Esophagus squamous epithelium (tissue), 5 donors: Measurements from ENCODE around the gene PTGS2. TPM values are rescaled to one million over a fixed set of nuclear protein-coding genes. Genes with fewer than 3 reads are reported as not detected.
"Not testable (repeated sequence)": the region's sequence is repeated elsewhere in the genome, so short reads cannot be mapped to it uniquely, and the experiment has no call there.

Experiments
- DNase-seq: peaks from one replicate; lab custom pipeline; 2025; lab: John Stamatoyannopoulos, UW
- H3K27ac ChIP-seq, 4 donors: fragments of 200-600 bp; sonication (generic); one replicate each; pipeline ENCODE4 v1.5.1; 2016 to 2019; ENCODE audit warnings: mild to moderate bottlenecking in 1 of 4
- H3K27me3 ChIP-seq, 4 donors: fragments of 200-600 bp; sonication (generic); 1 replicate in 3 of 4; 2 replicates in 1 of 4; pipeline versions ENCODE4 v1.5.1 to v1.6.0; 2017 to 2021; ENCODE audit warnings: antibody characterized with exemption in 1 of 4
- H3K36me3 ChIP-seq, 3 donors: fragments of 200-600 bp; sonication (generic); one replicate each; pipeline ENCODE4 v1.5.1; 2016 to 2019
- H3K4me1 ChIP-seq, 3 donors: fragments of 200-600 bp; sonication (generic); one replicate each; pipeline ENCODE4 v1.5.1; 2017 to 2019
- H3K4me3 ChIP-seq, 4 donors: fragments of 200-600 bp; sonication (generic); 1 replicate in 3 of 4; 2 replicates in 1 of 4; pipeline ENCODE4 v1.5.1; 2016 to 2019; ENCODE audit warnings: mild to moderate bottlenecking in 2 of 4, moderate library complexity in 1 of 4
- H3K9me3 ChIP-seq, 3 donors: fragments of 200-600 bp; sonication (generic); one replicate each; pipeline ENCODE4 v1.5.1; 2016 to 2019
- CTCF ChIP-seq, 6 experiments: fragments of 450-650 bp in 4 of 6; fragments of 200-600 bp in 2 of 6; sonication (generic) in 2 of 6; IDR thresholded peaks; one replicate each; pipeline ENCODE4 v1.5.1; 2016 to 2019; ENCODE audit warnings: antibody characterized with exemption in 6 of 6, mild to moderate bottlenecking in 4 of 6, moderate library complexity in 4 of 6
- POLR2A ChIP-seq, 4 donors: fragments of 450-650 bp; IDR thresholded peaks; one replicate each; pipeline ENCODE4 v1.6.1; 2017; ENCODE audit warnings: antibody characterized with exemption in 4 of 4, mild to moderate bottlenecking in 4 of 4, moderate library complexity in 3 of 4
- WGBS, 2 donors: methylation state at CpG; one replicate each; pipeline ENCODE4 v1.1.5; 2018; 5-methylcytosine and 5-hydroxymethylcytosine counted together
- intact Hi-C: fragments of 100-400 bp; cut with DNase I; formaldehyde crosslinking; loops from one replicate; pipeline ENCODE4 v1.15.0; 2022
- total RNA-seq, 4 donors: library from RNA; depleted of rRNA; stranded (reverse); fragments of >200 nt; gene quantifications; one replicate each; pipeline ENCODE4 v1.1.0, GENCODE V29; 2016
- donor health status: DM: yes; HTN: yes; CAD: no.

Gene PTGS2
- total RNA-seq, 4 donors from 2014 or later, result 1.1 to 4.1 (median 2.0) TPM

GRCh38 chr1:186648613-186649012, 31.6 kb downstream of the PTGS2 start:
- H3K36me3 ChIP-seq, result no peaks in the 10 kb centered on the region
- H3K27me3 ChIP-seq, result no peaks in the 10 kb centered on the region
- no peak overlapping the region for H3K4me3 ChIP-seq
- TF ChIP-seq POLR2A (IDR thresholded peaks at IDR 0.05) (no peak), CTCF (IDR thresholded peaks at IDR 0.05) (no peak)
- H3K27ac ChIP-seq, result no peak overlapping the region
- H3K9me3 ChIP-seq, result no peaks in the 10 kb centered on the region
- WGBS, 2 donors, result 30 to 34% methylated on average over 4 of the region's 4 CpGs
- intact Hi-C loops, result no loop called here
- H3K4me1 ChIP-seq, result peaks cover 0 to 17% (median 7%) of the 10 kb centered on the region in 3 donors
- no peak for DNase-seq

- H3K9me3 ChIP-seq, H3K4me3 ChIP-seq: not testable (repeated sequence)
- WGBS, 2 donors, result 85 to 93% methylated on average over 4 of the region's 4 CpGs
Measured at GRCh38 chr1:186647985-186648384, 32.2 kb downstream of the PTGS2 start.

GRCh38 chr1:186643614-186644013, 36.6 kb downstream of the PTGS2 start:
- Histone ChIP-seq H3K9me3 (no peaks in the 10 kb centered on the region), H3K27me3 (no peaks in the 10 kb centered on the region), H3K4me1 (peaks cover 0 to 19% (median 7%) of the 10 kb centered on the region in 3 donors), H3K27ac (no peak overlapping the region), H3K4me3 (no peak overlapping the region), H3K36me3 (no peaks in the 10 kb centered on the region)
- 25 to 53% methylated on average over 2 of the region's 2 CpGs for WGBS, 2 donors
- no peak for TF ChIP-seq POLR2A (IDR thresholded peaks at IDR 0.05)
- TF ChIP-seq CTCF (IDR thresholded peaks at IDR 0.05), result no peak
- intact Hi-C loops, result no loop called here
- DNase-seq, result no peak

More at GRCh38 chr1:186647985-186648384, 32.2 kb downstream of the PTGS2 start:
- H3K27me3 ChIP-seq, DNase-seq, H3K36me3 ChIP-seq, intact Hi-C loops, H3K27ac ChIP-seq: not testable (repeated sequence)
- peaks cover 0 to 22% (median 7%) of the 10 kb centered on the region in 3 donors for H3K4me1 ChIP-seq

GRCh38 chr1:186637567-186637966, 42.7 kb downstream of the PTGS2 start:
- H3K4me3 ChIP-seq, result peak overlapping the region in 3 of 4 donors; percentile 5 to 34 (median 13)

GRCh38 chr1:186636786-186637185, 43.4 kb downstream of the PTGS2 start:
- no peaks in the 10 kb centered on the region for H3K9me3 ChIP-seq
- H3K36me3 ChIP-seq, result no peaks in the 10 kb centered on the region
- no peak overlapping the region for H3K27ac ChIP-seq
- TF ChIP-seq CTCF (IDR thresholded peaks at IDR 0.05) (no peak), POLR2A (IDR thresholded peaks at IDR 0.05) (no peak)
- no peak for DNase-seq
- no peaks in the 10 kb centered on the region for H3K27me3 ChIP-seq
- intact Hi-C loops, result no loop called here
- peaks cover 0 to 11% (median 0%) of the 10 kb centered on the region in 3 donors for H3K4me1 ChIP-seq
- H3K4me3 ChIP-seq, result no peak overlapping the region
- WGBS, 2 donors, result 44 to 63% methylated on average over 2 of the region's 2 CpGs

More at GRCh38 chr1:186637567-186637966, 42.7 kb downstream of the PTGS2 start:
- DNase-seq, H3K27me3 ChIP-seq, H3K27ac ChIP-seq, H3K9me3 ChIP-seq, intact Hi-C loops, H3K36me3 ChIP-seq: not testable (repeated sequence)
- H3K4me1 ChIP-seq, result peaks cover 0 to 11% (median 0%) of the 10 kb centered on the region in 3 donors
- 44 to 67% methylated on average over 10 of the region's 16 CpGs for WGBS, 2 donors

GRCh38 chr1:186634511-186634910, 45.7 kb downstream of the PTGS2 start:
- intact Hi-C loops, result no loop called here
- DNase-seq, result no peak

More at GRCh38 chr1:186634511-186634910, 45.7 kb downstream of the PTGS2 start:
- Histone ChIP-seq H3K27me3 (no peaks in the 10 kb centered on the region), H3K27ac (no peak overlapping the region), H3K4me3 (no peak overlapping the region), H3K9me3 (no peaks in the 10 kb centered on the region), H3K36me3 (no peaks in the 10 kb centered on the region), H3K4me1 (peaks cover 0 to 11% (median 0%) of the 10 kb centered on the region in 3 donors)
- no peak for TF ChIP-seq CTCF (IDR thresholded peaks at IDR 0.05)
- no peak for TF ChIP-seq POLR2A (IDR thresholded peaks at IDR 0.05)
- 79 to 89% methylated on average over 2 of the region's 2 CpGs for WGBS, 2 donors
